GM21737 (cell line): Measurements from ENCODE around the gene KHDRBS1.
"Not testable (repeated sequence)": the region's sequence is repeated elsewhere in the genome, so short reads cannot be mapped to it uniquely, and the experiment has no call there.

Experiments
- ATAC-seq: cut with Tn5 transposase; IDR thresholded peaks from one replicate; pipeline ENCODE4 v1.9.1; 2021; ENCODE audit warnings: mild to moderate bottlenecking, moderate library complexity; ENCODE audit not compliant: unreplicated experiment

The KHDRBS1 gene

DNA sequence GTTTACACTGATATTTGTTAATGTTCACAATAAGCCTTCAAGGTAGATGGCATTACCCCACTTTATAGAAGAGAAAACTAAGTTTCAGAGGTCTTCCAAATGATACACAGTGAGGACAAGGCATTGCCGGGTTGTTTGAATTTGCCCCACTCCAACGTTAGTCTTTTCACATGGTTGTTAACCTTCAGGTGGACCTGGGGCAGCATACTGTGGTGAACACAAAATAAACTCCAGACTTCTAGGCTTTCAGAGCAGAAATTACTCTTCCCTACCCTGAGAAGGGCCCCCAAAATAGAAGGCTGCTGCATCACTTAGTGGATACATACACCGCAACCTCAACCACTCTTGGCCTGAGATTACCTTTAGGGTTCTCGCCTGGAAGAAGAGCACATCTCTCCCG lies 3.4 kb upstream of the KHDRBS1 start:
- ATAC-seq: no peak

DNA sequence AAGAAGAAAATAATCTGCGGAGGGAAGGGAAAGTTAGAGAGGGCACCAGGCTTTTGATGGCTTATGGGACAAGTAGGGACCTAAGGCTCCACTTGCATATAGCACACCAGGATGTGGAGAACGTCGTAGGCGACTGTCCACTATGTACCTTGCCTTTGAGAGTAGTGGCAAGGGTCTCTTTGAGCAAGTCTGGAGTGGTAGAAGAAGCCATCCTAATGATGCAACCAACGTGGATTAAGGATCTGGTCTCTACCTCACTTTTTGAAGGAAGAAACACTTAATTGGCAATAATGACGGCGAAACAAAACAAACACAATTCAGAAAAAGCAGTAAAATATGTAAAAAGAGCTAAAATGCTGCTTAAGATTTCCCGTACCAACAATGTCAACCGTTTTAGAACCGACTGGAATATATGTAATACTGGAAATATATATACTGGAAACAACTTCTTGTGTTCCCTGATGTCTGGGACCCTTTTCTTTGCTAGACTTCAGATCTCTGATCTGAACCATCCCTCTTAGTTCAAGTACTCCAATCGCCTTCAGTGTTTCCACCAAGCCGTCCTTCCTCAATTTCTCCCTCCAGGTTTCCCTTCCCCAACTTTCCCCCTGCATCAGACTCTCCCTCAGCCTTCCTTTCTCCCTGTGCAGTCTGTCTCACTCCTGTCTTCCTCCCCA lies 821 bp upstream of the KHDRBS1 start:
- no peak for ATAC-seq

DNA sequence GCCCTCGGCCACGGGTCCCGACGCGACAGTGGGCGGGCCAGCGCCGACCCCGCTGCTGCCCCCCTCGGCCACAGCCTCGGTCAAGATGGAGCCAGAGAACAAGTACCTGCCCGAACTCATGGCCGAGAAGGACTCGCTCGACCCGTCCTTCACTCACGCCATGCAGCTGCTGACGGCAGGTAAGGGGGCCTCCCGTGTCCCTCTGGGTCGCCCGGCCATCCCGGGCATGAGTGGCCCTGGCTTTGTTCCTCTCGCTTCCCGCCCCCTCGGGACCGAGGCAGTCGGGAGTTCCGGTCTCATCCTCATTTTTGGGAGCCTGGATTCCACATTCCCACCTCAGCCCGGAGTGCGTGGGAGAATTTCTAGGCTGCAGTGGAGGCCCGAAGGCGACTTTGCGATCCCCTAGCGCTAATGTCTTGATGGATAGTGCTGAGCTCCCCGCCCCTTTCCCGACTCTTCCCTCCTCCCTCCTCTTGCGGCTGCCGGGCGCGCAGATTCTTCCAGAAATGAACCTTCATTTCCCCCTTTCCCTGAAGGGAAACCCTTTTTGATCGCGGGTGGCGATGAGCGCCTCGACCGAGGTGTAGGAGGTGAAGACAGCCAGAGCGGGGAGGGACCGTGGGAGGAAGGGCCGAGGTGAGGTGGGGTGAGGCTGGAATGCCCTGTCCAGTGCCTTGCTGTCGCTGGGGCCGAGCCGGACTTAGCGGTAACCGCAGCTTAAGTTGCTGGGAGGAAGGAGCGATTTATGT lies 705 bp downstream of the KHDRBS1 start:
- ATAC-seq: peak; percentile 26

DNA sequence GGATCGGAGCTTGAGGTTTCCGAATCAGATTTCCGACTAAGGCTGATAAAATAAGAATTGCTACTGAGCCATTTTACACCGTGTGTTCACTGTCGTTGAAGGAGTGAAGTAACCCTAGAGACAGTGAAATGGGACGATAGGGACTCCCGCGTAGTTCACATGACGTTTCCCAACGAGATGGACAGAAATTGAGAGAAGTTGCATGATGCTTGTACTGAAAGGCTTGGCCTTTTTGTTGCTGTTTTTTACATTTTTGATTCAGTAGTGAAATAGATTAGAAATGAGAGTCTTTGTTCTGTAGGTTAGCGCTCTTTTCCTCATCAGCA lies 1.2 kb downstream of the KHDRBS1 start:
- no peak for ATAC-seq

DNA sequence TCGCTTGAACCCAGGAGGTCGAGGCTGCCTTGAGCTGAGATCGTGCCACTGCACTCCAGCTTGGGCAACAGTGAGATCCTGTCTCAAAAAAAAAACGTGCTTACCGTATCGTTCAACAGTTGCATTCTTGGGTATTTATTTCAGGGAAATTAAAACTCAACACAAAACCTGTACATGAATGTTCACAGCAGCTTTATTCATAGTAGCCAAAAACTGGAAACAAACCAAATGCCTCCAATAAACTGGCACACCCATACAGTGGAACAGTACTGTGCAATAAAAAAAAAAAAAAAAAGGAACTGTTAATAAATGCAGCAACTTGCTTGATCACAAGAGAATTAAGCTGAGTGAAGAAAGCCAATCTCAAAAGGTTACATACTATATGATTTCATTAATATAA lies 6.7 kb downstream of the KHDRBS1 start:
- ATAC-seq: no peak

GRCh38 chr1:32021574-32022018 lies 7.9 kb downstream of the KHDRBS1 start:
- not testable (repeated sequence) for ATAC-seq

DNA sequence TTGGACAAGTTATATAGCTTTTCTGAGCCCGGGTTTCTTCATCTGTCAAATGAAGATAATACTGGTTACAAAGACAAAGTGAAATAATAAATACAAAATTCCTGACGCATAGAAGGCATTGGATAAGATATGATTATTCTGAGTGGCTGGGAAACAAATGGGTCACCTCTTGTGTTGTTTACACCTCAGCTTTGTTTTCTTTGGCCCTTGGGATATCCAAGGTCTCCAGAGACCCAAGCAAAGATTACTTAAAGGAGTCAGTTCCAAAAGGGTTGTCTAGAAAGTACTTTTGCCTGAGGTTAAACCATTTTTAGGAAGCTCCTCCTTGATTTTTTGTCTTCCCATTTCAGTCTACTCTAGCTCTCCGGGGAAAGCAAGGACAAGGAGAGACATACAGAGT lies 9.7 kb downstream of the KHDRBS1 start:
- ATAC-seq: no peak

DNA sequence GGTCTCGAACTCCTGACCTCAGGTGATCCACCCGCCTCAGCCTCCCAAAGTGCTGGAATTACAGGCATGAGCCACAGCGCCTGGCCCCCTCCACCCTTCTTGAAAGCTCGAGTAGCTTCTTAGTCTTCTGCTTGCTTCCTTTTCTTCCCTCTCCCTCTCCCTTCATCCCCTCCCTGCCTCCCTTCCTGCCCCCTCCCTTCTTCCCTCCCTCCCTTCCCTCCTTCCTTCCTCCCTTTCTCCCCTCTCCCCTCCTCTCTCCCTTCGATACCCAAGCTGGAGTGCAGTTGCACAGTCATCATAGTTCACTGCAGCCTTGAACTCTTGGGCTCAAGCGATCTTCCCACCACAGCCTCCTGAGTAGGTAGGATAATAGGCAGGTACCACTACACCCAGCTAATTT lies 11.8 kb downstream of the KHDRBS1 start:
- no peak for ATAC-seq

- ATAC-seq: no peak
Measured at GRCh38 chr1:32028746-32029145, 15.1 kb downstream of the KHDRBS1 start.

- no peak for ATAC-seq
Measured at GRCh38 chr1:32031578-32032274, 18.1 kb downstream of the KHDRBS1 start.

GRCh38 chr1:32032275-32032615 lies 18.6 kb downstream of the KHDRBS1 start:
- no peak for ATAC-seq

- no peak for ATAC-seq
Measured at GRCh38 chr1:32035119-32035518, 21.5 kb downstream of the KHDRBS1 start.

DNA sequence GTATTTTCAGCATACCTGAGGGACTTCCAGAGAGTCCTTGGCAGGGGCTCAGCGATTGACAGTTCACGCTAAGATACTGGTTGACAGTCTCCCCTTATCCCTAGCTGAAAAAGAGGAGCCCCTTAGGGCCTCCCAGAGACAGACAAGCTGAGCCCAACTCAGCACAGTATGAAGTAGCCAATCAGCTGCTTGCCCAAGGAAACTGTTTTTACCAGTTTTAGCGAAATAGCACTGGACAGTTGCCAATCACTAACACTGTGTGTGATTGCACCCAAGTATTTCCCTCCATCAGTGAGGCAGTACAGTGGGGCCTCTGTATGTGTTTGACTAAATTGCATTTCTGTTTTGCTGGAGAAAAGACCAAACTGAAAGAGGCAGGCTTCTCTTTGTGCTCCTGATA lies 27.0 kb downstream of the KHDRBS1 start:
- ATAC-seq: no peak

DNA sequence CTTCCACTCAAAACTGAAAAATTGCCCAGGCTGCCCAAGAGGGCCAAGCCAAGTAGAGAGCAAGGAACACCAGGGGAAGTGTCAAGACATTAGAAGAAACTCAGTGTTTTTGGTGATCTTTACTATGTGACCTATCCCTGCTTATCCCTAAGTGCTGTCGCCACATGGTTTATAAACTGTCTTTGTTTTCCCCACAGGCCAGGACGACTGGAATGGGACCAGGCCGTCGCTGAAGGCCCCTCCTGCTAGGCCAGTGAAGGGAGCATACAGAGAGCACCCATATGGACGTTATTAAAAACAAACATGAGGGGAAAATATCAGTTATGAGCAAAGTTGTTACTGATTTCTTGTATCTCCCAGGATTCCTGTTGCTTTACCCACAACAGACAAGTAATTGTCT lies 28.7 kb downstream of the KHDRBS1 start:
- no peak for ATAC-seq

DNA sequence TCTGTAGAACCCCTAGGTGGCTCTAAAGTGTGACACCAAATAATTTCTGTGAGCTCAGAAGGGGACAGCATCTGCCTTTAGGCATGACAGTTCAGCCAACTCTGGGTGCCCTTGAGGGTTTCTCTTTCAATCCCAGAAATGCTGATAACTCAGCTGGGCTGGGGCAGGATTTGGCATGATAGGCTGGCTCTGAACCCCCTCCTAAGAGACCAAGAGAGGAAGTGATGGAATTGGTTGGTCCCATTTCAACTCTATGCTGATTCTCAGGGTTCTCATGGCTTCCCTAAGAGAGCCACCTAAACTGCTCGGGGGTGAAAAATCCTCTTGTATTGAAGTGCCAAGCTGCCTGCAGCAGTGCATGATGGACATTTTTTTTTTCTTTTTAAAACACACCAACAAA lies 30.6 kb downstream of the KHDRBS1 start:
- no peak for ATAC-seq

- ATAC-seq: no peak
Measured at GRCh38 chr1:32045772-32046171, 32.1 kb downstream of the KHDRBS1 start.

GRCh38 chr1:32047701-32048100 lies 34.0 kb downstream of the KHDRBS1 start:
- no peak for ATAC-seq

GRCh38 chr1:32048440-32048839 lies 34.8 kb downstream of the KHDRBS1 start:
- no peak for ATAC-seq

GRCh38 chr1:32051706-32052105 lies 38.0 kb downstream of the KHDRBS1 start:
- ATAC-seq: no peak

DNA sequence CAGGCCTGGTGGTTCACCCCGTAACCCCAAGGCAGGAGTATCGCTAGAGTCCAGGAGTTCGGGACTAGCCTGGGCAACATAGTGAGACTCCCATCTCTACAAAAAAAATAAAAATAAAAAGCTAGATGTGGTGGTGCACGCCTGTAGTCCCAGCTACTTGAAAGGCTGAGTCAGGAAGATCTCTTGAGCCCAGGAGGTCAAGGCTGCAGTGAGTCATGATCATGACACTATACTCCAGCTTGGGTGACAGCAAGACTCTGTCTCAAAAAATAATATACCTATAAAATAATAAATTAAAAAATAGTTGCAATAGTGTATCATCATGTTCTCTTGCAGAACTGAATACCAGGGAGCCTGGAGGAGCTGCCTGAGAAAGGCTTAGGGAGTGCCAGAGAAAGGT lies 39.2 kb downstream of the KHDRBS1 start:
- no peak for ATAC-seq

DNA sequence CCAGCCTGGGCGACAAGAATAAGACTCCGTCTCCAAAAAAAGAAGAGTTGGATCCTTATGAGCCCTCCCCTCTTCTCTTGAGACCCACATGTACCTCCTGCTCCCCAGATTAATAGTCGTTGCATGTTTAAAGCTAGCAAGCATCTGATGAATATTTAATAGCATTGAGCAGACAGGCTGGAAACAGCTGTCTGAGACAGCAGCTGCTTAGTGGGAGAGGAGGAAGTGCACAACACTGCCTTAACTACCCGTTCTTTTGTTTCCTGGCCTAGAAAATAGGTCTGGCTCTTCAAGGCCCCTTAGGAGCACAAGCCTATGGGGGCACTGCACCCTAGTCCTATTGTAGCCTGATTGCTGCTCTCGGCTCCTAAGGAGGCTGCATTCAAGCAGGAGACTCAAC lies 41.7 kb downstream of the KHDRBS1 start:
- no peak for ATAC-seq

- no peak for ATAC-seq
Measured at GRCh38 chr1:32056598-32056997, 42.9 kb downstream of the KHDRBS1 start.
